HUES64 (cell line): ENCODE results near the gene MRPL44.

ENCODE experiments used
- H3K27ac ChIP-seq: 2 replicates; pipeline ENCODE4 v1.7.0; 2013; ENCODE audit warnings: low read depth, low read length, inconsistent platforms
- H3K27me3 ChIP-seq: 2 replicates; pipeline ENCODE4 v1.6.1; 2013; ENCODE audit warnings: mild to moderate bottlenecking, low read length; ENCODE audit not compliant: insufficient read depth
- H3K36me3 ChIP-seq: 2 replicates; pipeline ENCODE4 v1.6.1; 2013; ENCODE audit warnings: mild to moderate bottlenecking, low read length; ENCODE audit not compliant: insufficient read depth
- H3K4me1 ChIP-seq: 2 replicates; pipeline ENCODE4 v1.6.1; 2013; ENCODE audit warnings: mild to moderate bottlenecking, low read length, moderate library complexity; ENCODE audit not compliant: insufficient read depth
- H3K4me3 ChIP-seq: 2 replicates; pipeline ENCODE4 v1.5.1; 2013; ENCODE audit warnings: mild to moderate bottlenecking, low read length, moderate library complexity
- H3K9ac ChIP-seq: 2 replicates; pipeline ENCODE4 v1.6.1; 2013; ENCODE audit warnings: mild to moderate bottlenecking, low read depth, low read length
- H3K9me3 ChIP-seq: 2 replicates; pipeline ENCODE4 v1.6.1; 2013; ENCODE audit warnings: low read depth, low read length; ENCODE audit not compliant: insufficient read depth
- WGBS: fragments of 150-250, 120-280 bp; methylation state at CpG from one replicate; pipeline ENCODE4 v1.1.7; 2013; ENCODE audit warnings: missing lambda C conversion rate; 5-methylcytosine and 5-hydroxymethylcytosine counted together

The MRPL44 gene

DNA sequence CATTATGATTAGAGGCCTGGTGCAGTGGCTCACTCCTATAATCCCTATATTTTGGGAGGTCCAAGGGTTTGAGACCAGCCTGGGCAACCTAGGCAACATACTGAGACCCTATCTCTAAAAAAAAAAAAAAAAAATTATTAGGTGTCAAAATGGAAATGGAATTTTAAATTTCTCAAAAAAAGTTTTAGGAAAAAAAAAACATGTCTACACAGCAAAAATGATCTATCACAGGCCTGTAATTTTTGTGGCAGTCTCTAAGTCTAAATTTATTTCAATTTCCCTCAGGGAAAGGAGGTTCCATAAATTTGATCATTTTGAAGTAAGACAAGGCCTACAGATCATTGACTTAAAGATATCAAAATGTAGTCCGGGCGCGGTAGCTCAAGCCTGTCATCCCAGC lies 16.3 kb downstream of the MRPL44 start:
- no peaks in the 10 kb centered on the region for H3K9me3 ChIP-seq
- H3K27ac ChIP-seq: no peak overlapping the region
- H3K36me3 ChIP-seq: peaks cover 18% of the 10 kb centered on the region
- no peak overlapping the region for H3K4me3 ChIP-seq
- no peaks in the 10 kb centered on the region for H3K4me1 ChIP-seq
- H3K9ac ChIP-seq: no peak overlapping the region
- H3K27me3 ChIP-seq: no peaks in the 10 kb centered on the region
- 98% methylated on average over 3 of the region's 3 CpGs for WGBS

DNA sequence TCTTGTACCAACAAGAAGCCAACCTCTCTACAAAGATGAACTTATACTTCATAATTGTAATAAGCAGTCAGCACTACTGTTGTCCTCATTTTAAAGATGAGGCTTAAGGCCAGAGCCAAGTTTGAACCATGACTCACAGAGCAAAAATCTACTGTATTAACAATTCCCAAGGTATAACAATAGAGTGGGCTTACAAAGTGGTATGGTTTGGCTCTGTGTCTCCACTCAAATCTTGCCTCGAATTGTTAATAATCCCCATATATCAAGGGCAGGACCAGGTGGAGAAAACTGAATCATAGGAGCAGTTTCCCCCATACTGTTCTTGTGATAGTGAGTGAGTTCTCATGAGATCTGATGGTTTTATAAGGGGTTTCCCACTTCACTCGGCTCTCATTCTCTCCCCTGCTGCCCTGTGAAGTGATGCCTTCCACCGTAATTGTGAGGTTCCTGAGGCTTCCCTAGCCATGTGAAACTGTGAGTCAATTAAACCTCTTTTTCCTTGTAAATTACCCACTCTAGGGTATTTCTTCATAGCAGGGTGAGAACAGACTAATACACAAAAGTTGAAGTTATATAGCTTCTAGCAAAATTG lies 19.5 kb downstream of the MRPL44 start:
- WGBS: 78% methylated on average over 3 of the region's 3 CpGs
- Histone ChIP-seq H3K4me3 (no peak overlapping the region), H3K27me3 (no peaks in the 10 kb centered on the region), H3K9ac (no peak overlapping the region), H3K4me1 (no peaks in the 10 kb centered on the region), H3K27ac (no peak overlapping the region), H3K36me3 (peaks cover 26% of the 10 kb centered on the region), H3K9me3 (no peaks in the 10 kb centered on the region)

DNA sequence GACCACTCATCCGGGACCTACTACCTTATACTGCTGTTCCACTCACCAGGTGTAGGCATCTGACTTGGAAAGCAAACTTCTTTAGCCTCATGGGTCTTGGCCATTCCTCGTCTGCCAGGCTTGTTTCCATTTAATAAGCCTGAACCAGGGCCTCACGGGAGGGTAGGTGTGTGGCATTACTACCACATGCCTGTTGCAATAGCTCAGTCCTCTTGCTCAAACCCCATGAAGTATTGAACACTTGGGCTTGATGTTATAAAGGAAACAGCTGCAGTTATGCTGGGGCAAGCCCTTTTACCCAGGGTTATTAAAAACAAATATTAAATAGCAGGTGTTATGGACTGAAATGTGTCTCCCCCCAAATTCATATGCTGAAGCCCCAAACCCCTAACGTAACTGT lies 21.2 kb downstream of the MRPL44 start:
- H3K4me3 ChIP-seq: no peak overlapping the region
- H3K27me3 ChIP-seq: no peaks in the 10 kb centered on the region
- peaks cover 32% of the 10 kb centered on the region for H3K36me3 ChIP-seq
- no peaks in the 10 kb centered on the region for H3K4me1 ChIP-seq
- no peaks in the 10 kb centered on the region for H3K9me3 ChIP-seq
- H3K27ac ChIP-seq: no peak overlapping the region
- WGBS: 96% methylated on average over 4 of the region's 4 CpGs
- no peak overlapping the region for H3K9ac ChIP-seq

DNA sequence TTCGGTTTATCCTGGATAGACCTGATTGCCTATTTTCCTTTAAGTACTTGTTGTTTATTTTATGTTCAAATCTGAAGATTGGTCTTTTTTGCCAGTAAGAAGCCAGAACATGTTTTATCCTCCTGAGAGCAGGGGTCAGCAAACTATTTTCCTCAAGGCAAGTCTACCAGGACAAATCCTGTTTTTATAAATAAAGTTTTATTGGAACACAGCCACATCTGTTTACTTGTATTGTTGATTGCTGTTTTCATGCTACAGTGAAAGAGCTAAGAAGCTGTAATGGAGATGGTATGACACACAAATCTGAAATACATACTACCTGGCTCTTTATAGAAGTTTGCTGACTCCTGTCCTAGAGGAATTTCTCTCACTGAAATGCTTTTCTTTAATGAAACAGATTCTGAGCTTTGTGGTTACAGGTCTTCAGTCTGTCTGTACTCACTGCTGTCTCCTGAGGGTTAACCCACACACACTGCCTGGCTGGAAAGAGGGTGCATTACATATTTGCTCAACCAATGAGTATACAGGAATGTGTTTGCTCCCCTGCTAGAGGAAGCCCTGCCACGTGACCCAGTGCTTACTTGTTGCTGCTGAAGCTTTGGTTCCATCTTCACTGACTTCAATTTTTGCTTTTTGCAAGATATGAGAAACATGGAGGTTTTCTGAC lies 22.6 kb downstream of the MRPL44 start:
- no peak overlapping the region for H3K4me3 ChIP-seq
- no peak overlapping the region for H3K27ac ChIP-seq
- H3K4me1 ChIP-seq: no peaks in the 10 kb centered on the region
- H3K27me3 ChIP-seq: no peaks in the 10 kb centered on the region
- H3K9me3 ChIP-seq: no peaks in the 10 kb centered on the region
- 88% methylated on average over 2 of the region's 2 CpGs for WGBS
- H3K9ac ChIP-seq: no peak overlapping the region
- H3K36me3 ChIP-seq: peaks cover 46% of the 10 kb centered on the region

DNA sequence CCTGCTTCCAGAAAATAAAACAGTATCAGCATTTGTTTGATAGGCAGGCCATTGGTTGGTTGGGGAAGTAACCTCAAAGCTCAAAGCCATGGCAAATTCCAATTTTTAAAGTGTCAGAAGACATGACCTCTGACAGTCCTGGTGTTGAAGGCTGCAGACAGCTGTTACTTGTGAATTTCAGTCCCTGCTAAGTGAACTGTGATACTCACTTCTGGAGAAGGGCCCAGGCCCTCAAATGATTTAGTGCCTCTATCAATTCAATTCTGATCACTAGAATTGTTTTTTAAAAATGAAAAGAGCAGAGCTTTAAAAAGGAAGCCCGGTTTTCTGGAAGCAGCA lies 23.1 kb downstream of the MRPL44 start:
- Histone ChIP-seq H3K4me1 (no peaks in the 10 kb centered on the region), H3K36me3 (peaks cover 50% of the 10 kb centered on the region), H3K27me3 (no peaks in the 10 kb centered on the region), H3K9ac (no peak overlapping the region), H3K27ac (no peak overlapping the region), H3K9me3 (no peaks in the 10 kb centered on the region), H3K4me3 (no peak overlapping the region)
- 92% methylated on average over 1 of the region's 1 CpG for WGBS

DNA sequence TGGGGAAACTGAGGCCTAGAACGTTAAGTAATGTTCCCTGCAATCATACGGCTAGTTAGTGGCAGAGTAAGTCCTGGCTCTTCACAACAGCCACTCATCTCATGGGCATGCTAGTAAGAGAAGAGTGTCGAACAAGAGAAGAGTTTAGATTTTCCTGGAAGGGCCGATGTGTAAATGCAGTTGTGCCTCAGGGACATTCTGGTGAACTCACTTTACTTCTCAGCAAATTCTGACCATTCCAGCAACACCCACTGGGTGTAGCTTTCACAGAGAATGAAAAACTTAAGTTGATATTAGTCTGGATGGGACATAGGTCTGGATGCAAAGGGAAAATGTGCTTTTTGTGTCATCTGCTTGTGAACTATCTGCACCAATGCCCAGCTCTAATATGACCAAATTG lies 23.5 kb downstream of the MRPL44 start:
- H3K9ac ChIP-seq: no peak overlapping the region
- H3K4me1 ChIP-seq: no peaks in the 10 kb centered on the region
- H3K9me3 ChIP-seq: no peaks in the 10 kb centered on the region
- 96% methylated on average over 4 of the region's 4 CpGs for WGBS
- H3K36me3 ChIP-seq: peaks cover 49% of the 10 kb centered on the region
- no peak overlapping the region for H3K4me3 ChIP-seq
- H3K27me3 ChIP-seq: no peaks in the 10 kb centered on the region
- H3K27ac ChIP-seq: no peak overlapping the region

DNA sequence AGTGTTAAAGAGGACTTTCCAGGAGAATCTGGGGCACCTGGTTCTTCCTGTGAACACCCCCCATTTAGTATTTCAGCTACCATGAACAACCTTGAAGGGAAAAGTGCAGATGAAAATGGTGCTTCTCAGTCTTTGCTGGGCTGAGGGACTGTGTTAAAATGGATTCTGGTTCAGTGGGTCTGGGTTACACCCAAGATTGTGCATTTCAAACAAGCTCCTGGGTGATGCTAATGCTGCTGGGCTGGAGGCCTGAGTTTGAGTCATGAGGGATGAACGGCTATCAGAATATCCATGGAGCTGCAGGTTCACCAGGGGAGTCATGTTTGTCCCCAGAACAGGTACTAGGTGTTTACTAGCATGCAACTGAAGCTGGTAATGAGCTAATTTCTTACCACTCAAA lies 24.0 kb downstream of the MRPL44 start:
- Histone ChIP-seq H3K36me3 (peaks cover 48% of the 10 kb centered on the region), H3K4me3 (no peak overlapping the region)
- 100% methylated on average over 1 of the region's 1 CpG for WGBS

DNA sequence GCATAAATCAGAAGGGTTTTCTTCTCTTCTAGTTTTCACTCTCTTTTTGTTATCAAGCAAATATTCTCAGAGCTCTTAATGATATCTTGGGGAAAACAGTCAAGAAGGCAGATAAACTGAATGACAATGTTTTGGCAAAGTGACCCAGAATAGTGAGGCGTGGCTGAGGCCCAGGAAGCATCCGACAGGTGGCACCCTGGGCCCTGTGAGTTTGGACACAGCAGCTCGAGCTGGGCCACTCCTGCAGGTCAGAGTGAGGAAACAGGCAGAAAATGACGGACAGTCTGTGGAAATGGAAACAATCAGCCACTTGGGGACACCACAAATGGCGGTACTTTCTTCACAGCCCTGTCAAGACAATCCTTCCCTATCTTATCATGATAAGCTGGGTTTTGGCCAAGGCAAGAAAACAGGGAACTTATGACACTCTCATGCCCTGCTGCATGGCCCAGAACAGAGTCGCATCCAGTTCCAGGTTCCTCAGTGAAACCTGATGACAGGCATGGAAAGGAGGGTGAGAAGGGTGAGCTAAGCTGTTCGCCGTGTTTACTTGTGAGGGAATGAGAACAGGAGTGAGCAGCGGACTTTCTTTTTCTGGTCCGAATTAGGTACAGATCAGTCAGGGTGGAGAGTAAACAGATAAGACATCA lies 32.1 kb downstream of the MRPL44 start:
- WGBS: 89% methylated on average over 10 of the region's 10 CpGs

More for the DNA sequence above, 24.0 kb downstream of the MRPL44 start:
- H3K9me3 ChIP-seq: no peaks in the 10 kb centered on the region
- no peaks in the 10 kb centered on the region for H3K27me3 ChIP-seq
- no peak overlapping the region for H3K9ac ChIP-seq
- no peaks in the 10 kb centered on the region for H3K4me1 ChIP-seq
- no peak overlapping the region for H3K27ac ChIP-seq

DNA sequence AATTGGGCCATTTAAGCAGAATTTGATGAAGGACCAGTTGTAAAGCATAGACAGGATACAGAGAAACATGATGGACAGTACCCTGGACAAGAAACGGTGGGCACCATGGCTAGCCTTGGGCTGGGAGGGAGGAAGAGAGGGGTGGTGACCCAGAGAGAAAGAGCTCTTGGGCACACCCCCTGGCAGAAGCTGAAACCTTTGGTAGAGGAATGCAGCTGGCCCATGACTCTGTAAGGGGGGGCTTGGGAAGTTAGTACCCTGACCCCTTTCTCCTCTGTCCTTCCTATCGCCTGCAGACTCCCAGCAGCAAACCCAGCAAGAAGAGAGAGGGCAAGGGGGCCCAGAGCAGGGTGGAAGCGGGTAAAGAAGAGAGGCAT lies 32.6 kb downstream of the MRPL44 start:
- WGBS: 89% methylated on average over 3 of the region's 3 CpGs
- peaks cover 20% of the 10 kb centered on the region for H3K36me3 ChIP-seq
- H3K4me3 ChIP-seq: no peak overlapping the region

More for the DNA sequence above, 32.1 kb downstream of the MRPL44 start:
- no peak overlapping the region for H3K4me3 ChIP-seq
- H3K27me3 ChIP-seq: no peaks in the 10 kb centered on the region
- no peak overlapping the region for H3K9ac ChIP-seq
- no peaks in the 10 kb centered on the region for H3K4me1 ChIP-seq
- H3K27ac ChIP-seq: no peak overlapping the region
- H3K9me3 ChIP-seq: no peaks in the 10 kb centered on the region
- peaks cover 25% of the 10 kb centered on the region for H3K36me3 ChIP-seq

DNA sequence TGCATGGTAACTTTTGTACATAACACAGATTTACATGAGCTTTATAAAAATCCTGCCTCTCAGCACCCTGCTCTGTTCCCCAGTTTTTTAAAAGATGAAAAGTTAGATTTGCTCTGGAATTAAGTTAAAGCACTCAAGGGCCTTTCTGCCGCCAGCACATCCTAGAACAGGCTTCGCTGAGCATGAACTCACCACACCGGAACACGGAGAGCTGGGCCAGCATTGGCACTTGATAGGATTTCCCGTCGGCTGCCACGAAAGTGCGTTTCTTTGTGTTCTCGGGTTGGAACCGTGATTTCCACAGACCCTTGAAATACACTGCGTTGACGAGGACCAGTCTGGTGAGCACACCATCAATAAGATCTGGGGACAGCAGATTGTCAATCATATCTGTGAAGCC lies 34.3 kb downstream of the MRPL44 start:
- Histone ChIP-seq H3K4me3 (no peak overlapping the region), H3K36me3 (peaks cover 22% of the 10 kb centered on the region; the same call in 1 of the 2 replicates), H3K27ac (no peak overlapping the region), H3K27me3 (no peaks in the 10 kb centered on the region), H3K9me3 (no peaks in the 10 kb centered on the region), H3K4me1 (no peaks in the 10 kb centered on the region), H3K9ac (no peak overlapping the region)
- 92% methylated on average over 12 of the region's 12 CpGs for WGBS

More for the DNA sequence above, 32.6 kb downstream of the MRPL44 start:
- Histone ChIP-seq H3K9me3 (no peaks in the 10 kb centered on the region), H3K27me3 (no peaks in the 10 kb centered on the region), H3K9ac (no peak overlapping the region), H3K27ac (no peak overlapping the region), H3K4me1 (no peaks in the 10 kb centered on the region)

DNA sequence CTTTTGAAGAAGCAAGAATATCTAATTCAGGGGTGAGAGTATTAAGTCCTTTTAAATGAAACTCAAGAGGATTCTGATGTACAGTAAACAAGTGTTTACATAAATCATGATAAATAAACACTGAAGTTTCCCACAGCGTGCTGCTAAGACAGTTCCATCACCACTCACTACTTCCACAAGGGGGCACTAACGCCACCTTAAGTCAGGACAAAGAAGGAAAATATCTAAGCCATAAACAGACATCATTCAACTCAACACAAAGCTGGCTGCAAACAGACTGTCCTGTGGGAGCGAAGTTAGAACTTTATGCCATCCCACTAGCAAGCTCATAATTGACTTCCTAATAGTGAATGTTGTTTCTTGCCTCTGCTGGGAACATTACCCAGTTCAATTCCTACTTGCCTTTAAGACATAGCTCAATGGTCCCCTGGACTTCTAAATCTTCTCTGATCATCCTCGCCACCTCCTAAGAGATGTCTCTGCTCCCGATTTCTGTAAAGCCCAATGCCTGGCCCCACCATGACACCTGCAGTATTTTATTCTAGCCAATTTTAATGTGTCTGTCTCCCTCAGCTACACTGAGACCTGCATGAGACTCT lies 36.5 kb downstream of the MRPL44 start:
- Histone ChIP-seq H3K36me3 (peaks cover 25% of the 10 kb centered on the region; the same call in 1 of the 2 replicates), H3K27ac (no peak overlapping the region)

More for the DNA sequence above, 36.5 kb downstream of the MRPL44 start:
- H3K9ac ChIP-seq: no peak overlapping the region
- H3K9me3 ChIP-seq: no peaks in the 10 kb centered on the region
- no peak overlapping the region for H3K4me3 ChIP-seq
- H3K27me3 ChIP-seq: no peaks in the 10 kb centered on the region
- no peaks in the 10 kb centered on the region for H3K4me1 ChIP-seq
- 45% methylated on average over 5 of the region's 5 CpGs for WGBS
